Peyer's patch (tissue), 4 donors: ENCODE results near the gene TFCP2L1.

Experiments used
- CTCF ChIP-seq, 6 experiments: fragments of 450-650 bp in 4 of 6; fragments of 200-600 bp in 2 of 6; sonication (generic) in 1 of 6; IDR thresholded peaks; one replicate each; pipeline ENCODE4 v1.5.1; 2017 to 2019; ENCODE audit warnings: antibody characterized with exemption in 6 of 6, mild to moderate bottlenecking in 3 of 6, moderate library complexity in 1 of 6
- POLR2A ChIP-seq, 2 donors: fragments of 450-650 bp; IDR thresholded peaks; one replicate each; pipeline ENCODE4 v1.5.1; 2017; ENCODE audit warnings: antibody characterized with exemption in 2 of 2, mild to moderate bottlenecking in 2 of 2, moderate library complexity in 2 of 2

DNA sequence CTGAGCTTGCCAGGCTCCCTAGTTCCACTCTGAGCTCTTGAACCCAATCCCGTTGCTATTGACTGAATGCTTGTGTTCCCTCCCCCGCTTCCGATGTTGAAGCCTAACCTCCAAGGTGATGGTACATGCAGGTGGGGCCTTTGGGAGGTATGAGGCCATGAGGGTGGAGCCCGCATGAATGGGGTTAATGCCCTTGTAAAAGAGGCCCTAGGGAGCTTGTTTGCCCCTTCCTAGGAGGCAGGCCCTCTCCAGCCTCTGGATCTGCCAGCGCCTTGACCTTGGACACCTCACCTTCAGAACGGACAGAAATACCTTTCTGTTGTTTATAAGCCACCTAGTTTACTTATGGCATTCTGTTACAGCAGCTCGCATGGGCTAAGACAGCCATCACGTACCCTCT is 71.6 kb downstream of the TFCP2L1 start:
- TF ChIP-seq CTCF (IDR thresholded peaks at IDR 0.05) = no peak
- no peak for TF ChIP-seq POLR2A (IDR thresholded peaks at IDR 0.05)
